Epithelial cell of proximal tubule (primary cell): ENCODE results near the gene PPP1R9B. TPM values are rescaled to one million over a fixed set of nuclear protein-coding genes. Genes with fewer than 3 reads are reported as not detected.

Source experiments
- DNase-seq: peaks from one replicate; pipeline ENCODE4 v3.0.0-alpha.2; 2011; ENCODE audit warnings: low read depth
- H3K4me3 ChIP-seq: 2 replicates; pipeline ENCODE4 v1.5.1; 2011; ENCODE audit warnings: low read depth, mild to moderate bottlenecking, low read length
- total RNA-seq: library from RNA; depleted of rRNA; stranded (reverse); fragments of >200 nt; gene quantifications from 2 replicates; pipeline ENCODE4 v1.2.3, GENCODE V29; 2015
- TF ChIP-seq, protein P1 (sequence below): conservative IDR thresholded peaks from 2 replicates; pipeline ENCODE4 v1.5.1; 2012; ENCODE audit warnings: low read depth, mild to moderate bottlenecking, low read length

The PPP1R9B gene
- total RNA-seq, 1 donor from 2014 or later = 33.8 TPM

DNA sequence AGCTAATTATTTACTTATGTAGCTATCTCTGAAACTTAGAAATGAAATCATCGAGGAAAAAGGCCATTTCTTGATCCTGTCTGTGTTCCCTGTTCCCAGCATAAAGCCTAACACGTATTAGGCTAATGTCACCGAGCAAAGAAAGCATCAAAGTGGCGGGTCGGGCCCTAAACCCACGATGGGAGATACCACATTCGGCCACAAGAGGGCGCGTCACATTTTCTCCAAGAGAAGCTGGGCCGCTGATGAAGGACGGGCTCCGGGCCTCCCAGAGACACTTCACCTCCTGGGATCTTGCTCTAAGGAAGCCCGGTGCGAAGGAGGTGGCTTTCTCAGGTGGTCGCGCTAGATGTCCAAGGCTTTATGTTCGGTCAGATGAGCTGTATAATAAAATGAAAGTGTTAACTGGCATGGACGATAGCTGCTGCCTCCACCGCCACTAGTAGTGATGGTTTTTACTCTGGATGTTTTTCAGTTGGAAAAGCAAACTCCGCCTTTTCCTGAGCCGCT is 56.2 kb downstream of the PPP1R9B start:
- peak; percentile 54 for DNase-seq
- TF ChIP-seq, protein P1, sequence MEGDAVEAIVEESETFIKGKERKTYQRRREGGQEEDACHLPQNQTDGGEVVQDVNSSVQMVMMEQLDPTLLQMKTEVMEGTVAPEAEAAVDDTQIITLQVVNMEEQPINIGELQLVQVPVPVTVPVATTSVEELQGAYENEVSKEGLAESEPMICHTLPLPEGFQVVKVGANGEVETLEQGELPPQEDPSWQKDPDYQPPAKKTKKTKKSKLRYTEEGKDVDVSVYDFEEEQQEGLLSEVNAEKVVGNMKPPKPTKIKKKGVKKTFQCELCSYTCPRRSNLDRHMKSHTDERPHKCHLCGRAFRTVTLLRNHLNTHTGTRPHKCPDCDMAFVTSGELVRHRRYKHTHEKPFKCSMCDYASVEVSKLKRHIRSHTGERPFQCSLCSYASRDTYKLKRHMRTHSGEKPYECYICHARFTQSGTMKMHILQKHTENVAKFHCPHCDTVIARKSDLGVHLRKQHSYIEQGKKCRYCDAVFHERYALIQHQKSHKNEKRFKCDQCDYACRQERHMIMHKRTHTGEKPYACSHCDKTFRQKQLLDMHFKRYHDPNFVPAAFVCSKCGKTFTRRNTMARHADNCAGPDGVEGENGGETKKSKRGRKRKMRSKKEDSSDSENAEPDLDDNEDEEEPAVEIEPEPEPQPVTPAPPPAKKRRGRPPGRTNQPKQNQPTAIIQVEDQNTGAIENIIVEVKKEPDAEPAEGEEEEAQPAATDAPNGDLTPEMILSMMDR = peak; percentile 79
- peak overlapping the region; percentile 69 for H3K4me3 ChIP-seq

DNA sequence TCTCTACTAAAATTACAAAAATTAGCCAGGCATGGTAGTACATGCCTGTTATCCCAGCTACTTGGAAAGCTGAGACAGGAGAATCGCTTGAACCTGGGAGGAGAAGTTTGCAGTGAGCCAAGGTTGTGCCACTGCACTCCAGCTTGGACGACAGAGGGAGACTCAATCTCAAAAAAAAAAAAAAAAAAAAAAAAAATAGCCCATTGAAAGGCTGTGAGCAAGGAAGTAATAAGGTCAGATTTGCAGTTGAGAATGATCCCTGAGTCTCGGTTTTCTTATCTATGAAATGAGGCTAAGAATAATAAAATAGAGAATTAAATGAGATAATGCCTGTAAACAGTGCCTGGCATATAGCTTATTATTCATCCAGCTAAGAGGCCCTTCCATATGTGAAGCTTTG is 56.7 kb downstream of the PPP1R9B start:
- H3K4me3 ChIP-seq = peak overlapping the region; percentile 2
- DNase-seq = no peak
- TF ChIP-seq, protein P1 = no peak

DNA sequence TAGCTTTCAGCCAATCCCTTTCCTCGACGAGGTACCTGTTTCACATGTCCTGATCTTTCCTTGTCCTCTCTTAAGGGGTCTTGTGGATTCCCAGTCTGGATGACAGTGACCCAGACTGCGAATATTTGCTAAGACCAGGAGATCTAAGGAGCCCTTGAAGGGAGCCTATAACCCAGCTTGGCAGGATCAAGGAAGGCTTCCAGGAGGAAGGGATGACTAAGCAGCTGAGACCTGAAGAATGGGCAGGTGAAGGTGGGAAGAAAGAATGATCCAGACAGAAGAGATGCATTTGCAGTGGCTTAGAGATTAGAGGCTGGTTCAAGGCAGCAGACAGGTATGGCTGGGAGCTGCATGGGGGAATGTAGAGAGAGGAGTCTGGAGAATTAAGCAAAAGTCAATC is 57.2 kb downstream of the PPP1R9B start:
- TF ChIP-seq, protein P1 = no peak
- no peak for DNase-seq
- H3K4me3 ChIP-seq = peak overlapping the region; percentile 7

DNA sequence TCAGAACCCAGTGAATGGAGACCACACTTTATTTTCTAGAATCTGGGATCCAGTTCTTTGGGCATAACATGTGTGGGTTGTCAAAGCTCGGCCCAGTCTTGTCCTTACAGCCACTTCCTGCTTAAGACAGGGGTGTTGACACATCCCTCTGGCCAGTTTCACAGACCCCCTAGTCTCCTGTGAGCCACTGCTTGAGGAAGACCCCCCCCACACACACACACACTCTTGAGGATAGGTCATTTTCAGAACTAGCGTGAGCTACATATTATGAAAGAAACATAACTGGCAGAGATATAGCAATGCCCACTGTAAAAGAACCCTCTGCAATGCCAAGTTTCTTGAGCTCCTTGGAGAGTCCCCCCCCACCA is 58.6 kb downstream of the PPP1R9B start:
- TF ChIP-seq, protein P1 = no peak
- no peak overlapping the region for H3K4me3 ChIP-seq
- DNase-seq = no peak

DNA sequence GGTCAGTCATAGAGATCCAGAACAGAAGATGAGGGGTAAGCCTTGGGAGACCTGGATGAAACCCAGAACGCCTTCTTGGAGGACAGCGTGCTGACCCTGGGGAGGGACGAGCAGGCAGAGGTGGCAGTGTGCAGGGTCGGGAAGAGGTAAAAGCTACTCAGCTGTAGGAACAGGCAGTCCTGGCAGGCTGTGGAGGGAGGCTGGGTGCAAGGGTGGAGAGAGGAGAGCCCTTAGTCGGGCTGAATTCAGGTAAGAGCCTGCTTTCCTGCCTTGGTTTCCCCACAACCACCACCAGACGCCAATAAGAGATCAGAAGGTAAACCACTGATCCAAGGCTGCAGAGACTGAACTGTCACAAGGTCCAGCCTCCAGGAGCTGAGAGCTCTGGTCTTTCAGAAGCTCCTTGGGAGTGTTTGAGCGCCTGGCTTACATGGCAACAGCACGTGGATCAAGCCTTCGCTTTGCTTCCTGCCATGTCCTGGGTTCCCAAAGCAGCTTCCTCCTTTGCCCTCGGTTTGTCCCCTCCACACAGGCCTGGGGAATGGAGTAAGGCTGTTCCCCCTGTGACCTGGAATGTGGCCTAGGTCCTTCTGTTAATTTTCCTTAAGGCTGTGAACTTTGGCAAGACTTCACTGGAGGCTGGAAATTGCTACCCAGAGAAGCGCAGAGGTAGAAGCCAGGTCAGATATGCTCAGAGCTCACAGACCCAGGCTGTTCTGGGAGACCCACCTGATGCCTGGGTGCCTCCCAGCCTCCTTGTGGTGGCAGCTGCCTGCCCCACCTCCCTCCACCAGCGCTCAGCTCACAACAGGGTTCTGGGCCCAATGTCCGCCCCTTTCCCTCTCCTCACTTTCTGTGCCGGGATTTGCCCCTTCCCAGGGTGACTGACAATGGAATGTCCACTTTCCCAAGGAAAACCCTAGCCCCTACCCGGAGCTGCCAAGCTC is 59.2 kb downstream of the PPP1R9B start:
- DNase-seq = no peak
- no peak overlapping the region for H3K4me3 ChIP-seq
- TF ChIP-seq, protein P1 = no peak

DNA sequence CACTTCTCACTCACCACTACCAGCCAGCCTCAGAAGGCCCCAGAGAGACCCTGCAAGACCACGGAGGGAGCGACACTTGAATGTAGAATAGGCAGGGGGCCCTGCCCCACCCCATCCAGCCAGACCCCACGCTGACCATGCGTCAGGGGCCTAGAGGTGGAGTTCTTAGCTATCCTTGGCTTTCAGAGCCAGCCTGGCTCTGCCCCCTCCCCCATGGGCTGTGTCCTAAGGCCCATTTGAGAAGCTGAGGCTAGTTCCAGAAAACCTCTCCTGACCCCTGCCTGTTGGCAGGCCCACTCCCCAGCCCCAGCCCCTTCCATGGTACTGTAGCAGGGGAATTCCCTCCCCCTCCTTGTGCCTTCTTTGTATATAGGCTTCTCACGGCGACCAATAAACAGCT is 60.4 kb downstream of the PPP1R9B start:
- TF ChIP-seq, protein P1 = no peak
- DNase-seq = no peak
- no peak overlapping the region for H3K4me3 ChIP-seq
